ENCODE measurements around the gene APOBEC4. TPM values are rescaled to one million over a fixed set of nuclear protein-coding genes. Genes with fewer than 3 reads are reported as not detected.
"Not testable (repeated sequence)": the region's sequence is repeated elsewhere in the genome, so short reads cannot be mapped to it uniquely, and the experiment has no call there.

The APOBEC4 gene
- total RNA-seq, 3 donors from 2014 or later: not detected

DNA sequence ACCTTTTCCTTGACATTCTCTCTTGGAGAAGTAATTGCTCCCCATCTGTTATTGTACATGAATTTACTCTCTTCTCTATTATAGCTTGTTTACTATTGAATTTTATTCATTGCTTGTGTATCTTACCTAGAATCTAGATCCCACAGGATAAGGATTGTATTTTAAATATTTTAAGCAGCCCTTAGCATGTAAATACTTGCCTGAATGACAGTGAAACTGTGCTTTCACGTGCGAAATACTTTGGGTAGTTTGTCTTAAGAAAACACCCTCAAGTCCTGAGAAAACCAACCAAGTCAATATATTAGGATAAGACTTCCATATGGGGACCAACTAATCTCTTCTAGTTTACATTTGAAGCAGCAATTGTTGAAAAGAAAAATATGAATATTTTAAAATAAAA lies 32.8 kb downstream of the APOBEC4 start:
- TF ChIP-seq POLR2A (IDR thresholded peaks at IDR 0.05) (no peak), POLR2AphosphoS5 (IDR thresholded peaks at IDR 0.05) (no peak)
- H3K4me3 ChIP-seq: no peak overlapping the region
- H3K27ac ChIP-seq: no peak overlapping the region
- no peak for DNase-seq (ENCODE audit: low spot score in 2 of 2)
- H3K36me3 ChIP-seq: no peaks in the 10 kb centered on the region
- H3K9me3 ChIP-seq: no peaks in the 10 kb centered on the region
- no peaks in the 10 kb centered on the region for H3K4me1 ChIP-seq
- intact Hi-C loops (cut with DNase I; ENCODE audit: low total_unique reads): no loop called here
- no peaks in the 10 kb centered on the region for H3K27me3 ChIP-seq

DNA sequence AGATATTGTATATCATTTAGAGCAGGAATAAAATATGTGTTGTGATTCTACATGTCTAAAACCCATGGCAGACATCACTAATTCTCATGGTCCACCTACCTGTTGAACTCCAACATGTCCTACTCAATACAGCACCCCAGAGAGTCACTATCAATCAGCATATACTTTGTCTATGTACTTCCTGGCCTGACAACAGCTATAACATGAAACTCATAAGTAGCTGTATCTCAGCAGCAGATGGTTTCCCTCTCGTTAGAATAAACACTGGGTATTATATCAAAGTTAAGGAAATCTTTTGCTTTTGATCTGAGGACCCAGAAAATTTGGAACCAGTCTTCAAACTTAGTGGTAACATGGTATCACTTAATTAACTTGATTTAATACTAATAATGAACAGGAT lies 33.3 kb downstream of the APOBEC4 start:
- TF ChIP-seq, protein P1, sequence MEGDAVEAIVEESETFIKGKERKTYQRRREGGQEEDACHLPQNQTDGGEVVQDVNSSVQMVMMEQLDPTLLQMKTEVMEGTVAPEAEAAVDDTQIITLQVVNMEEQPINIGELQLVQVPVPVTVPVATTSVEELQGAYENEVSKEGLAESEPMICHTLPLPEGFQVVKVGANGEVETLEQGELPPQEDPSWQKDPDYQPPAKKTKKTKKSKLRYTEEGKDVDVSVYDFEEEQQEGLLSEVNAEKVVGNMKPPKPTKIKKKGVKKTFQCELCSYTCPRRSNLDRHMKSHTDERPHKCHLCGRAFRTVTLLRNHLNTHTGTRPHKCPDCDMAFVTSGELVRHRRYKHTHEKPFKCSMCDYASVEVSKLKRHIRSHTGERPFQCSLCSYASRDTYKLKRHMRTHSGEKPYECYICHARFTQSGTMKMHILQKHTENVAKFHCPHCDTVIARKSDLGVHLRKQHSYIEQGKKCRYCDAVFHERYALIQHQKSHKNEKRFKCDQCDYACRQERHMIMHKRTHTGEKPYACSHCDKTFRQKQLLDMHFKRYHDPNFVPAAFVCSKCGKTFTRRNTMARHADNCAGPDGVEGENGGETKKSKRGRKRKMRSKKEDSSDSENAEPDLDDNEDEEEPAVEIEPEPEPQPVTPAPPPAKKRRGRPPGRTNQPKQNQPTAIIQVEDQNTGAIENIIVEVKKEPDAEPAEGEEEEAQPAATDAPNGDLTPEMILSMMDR (IDR thresholded peaks at IDR 0.05): no peak
- TF ChIP-seq POLR2AphosphoS5 (IDR thresholded peaks at IDR 0.05) (no peak), POLR2A (IDR thresholded peaks at IDR 0.05) (no peak)
- H3K27ac ChIP-seq: no peak overlapping the region
- no peaks in the 10 kb centered on the region for H3K9me3 ChIP-seq
- no peaks in the 10 kb centered on the region for H3K4me1 ChIP-seq
- no peak overlapping the region for H3K4me3 ChIP-seq
- intact Hi-C loops (cut with DNase I; ENCODE audit: low total_unique reads): no loop called here
- DNase-seq (ENCODE audit: low spot score in 2 of 2): no peak
- no peaks in the 10 kb centered on the region for H3K27me3 ChIP-seq
- no peaks in the 10 kb centered on the region for H3K36me3 ChIP-seq

DNA sequence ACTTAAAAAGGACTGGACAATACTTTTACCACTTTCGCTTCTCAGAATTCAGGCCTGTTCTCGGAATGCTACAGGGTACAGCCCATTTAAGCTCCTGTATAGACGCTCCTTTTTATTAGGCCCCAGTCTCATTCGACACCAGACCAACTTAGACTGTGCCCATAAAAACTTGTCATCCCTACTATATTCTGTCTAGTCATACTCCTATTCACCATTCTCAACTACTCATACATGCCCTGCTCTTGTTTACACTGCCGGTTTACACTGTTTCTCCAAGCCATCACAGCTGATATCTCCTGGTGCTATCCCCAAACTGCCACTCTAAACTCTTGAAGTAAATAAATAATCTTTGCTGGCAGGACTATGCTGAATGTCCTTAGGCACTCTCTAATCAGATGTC lies 34.9 kb downstream of the APOBEC4 start:
- H3K27me3 ChIP-seq; H3K27ac ChIP-seq; intact Hi-C loops (cut with DNase I; ENCODE audit: low total_unique reads); H3K9me3 ChIP-seq; H3K4me1 ChIP-seq; DNase-seq (ENCODE audit: low spot score in 2 of 2); H3K4me3 ChIP-seq; H3K36me3 ChIP-seq: not testable (repeated sequence)

DNA sequence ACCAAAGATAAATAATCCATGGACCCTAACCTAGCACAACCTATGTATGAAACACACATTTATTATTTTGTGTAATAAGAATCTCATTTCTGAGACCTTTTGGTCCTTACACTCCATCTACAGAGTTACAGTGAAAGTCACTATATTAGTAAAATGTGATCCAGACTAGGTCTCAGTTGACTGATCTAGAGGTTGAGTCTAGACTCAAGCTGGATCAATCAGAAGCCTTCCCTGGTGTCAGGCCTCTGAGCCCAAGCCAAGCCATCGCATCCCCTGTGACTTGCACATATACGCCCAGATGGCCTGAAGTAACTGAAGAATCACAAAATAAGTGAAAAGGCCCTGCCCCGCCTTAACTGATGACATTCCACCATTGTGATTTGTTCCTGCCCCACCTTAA lies 40.1 kb downstream of the APOBEC4 start:
- H3K4me3 ChIP-seq; H3K27ac ChIP-seq; H3K27me3 ChIP-seq; intact Hi-C loops (cut with DNase I; ENCODE audit: low total_unique reads); H3K36me3 ChIP-seq; H3K4me1 ChIP-seq; DNase-seq (ENCODE audit: low spot score in 2 of 2); H3K9me3 ChIP-seq: not testable (repeated sequence)

DNA sequence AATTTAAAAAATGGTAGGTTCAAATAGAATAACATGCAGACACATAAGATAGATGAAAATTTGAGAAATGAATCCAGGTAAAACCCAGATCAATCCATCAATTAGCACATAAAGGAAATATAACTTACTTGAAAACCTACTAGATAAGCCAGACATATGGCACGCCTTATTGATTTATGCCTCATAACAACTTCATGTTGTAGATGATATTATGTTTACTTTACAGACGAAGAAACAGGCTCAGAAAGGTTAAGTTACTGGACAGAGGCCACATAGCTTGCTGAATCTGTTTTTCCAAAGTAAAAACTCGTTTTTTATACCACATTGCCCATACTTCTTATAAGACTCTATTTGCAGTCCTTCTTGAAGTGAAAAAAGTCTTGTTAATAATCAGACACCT lies 40.7 kb downstream of the APOBEC4 start:
- Histone ChIP-seq H3K36me3 (no peaks in the 10 kb centered on the region), H3K27me3 (no peaks in the 10 kb centered on the region), H3K27ac (no peak overlapping the region), H3K9me3 (no peaks in the 10 kb centered on the region), H3K4me1 (no peaks in the 10 kb centered on the region), H3K4me3 (no peak overlapping the region)
- intact Hi-C loops (cut with DNase I; ENCODE audit: low total_unique reads): no loop called here
- TF ChIP-seq POLR2AphosphoS5 (IDR thresholded peaks at IDR 0.05): no peak
- TF ChIP-seq, protein P1 (IDR thresholded peaks at IDR 0.05): no peak
- TF ChIP-seq POLR2A (IDR thresholded peaks at IDR 0.05): no peak
- DNase-seq (ENCODE audit: low spot score in 2 of 2): no peak

DNA sequence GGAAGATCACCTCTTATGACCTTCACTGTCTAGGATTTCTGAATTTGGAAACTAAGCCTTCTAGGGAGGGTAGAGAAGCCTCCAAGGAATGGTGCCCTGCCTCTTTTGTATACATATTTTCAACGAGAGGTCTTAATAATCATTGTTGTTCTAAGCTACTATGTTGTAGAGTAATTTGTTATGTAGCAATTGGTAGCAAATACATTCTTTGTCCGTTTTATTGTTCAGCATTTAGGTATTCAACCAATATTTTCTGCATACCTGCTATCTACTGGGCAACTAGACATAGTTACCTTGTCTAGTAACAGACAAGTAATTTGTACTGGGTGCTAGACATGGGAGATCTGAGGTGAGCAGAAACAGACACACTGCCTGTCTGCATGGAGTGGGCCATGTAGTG lies 42.1 kb downstream of the APOBEC4 start:
- DNase-seq (ENCODE audit: low spot score in 2 of 2): no peak
- Histone ChIP-seq H3K27me3 (no peaks in the 10 kb centered on the region), H3K4me1 (no peaks in the 10 kb centered on the region), H3K4me3 (no peak overlapping the region), H3K9me3 (no peaks in the 10 kb centered on the region), H3K36me3 (no peaks in the 10 kb centered on the region), H3K27ac (no peak overlapping the region)
- TF ChIP-seq, protein P1 (IDR thresholded peaks at IDR 0.05): no peak
- no peak for TF ChIP-seq POLR2A (IDR thresholded peaks at IDR 0.05)
- no peak for TF ChIP-seq POLR2AphosphoS5 (IDR thresholded peaks at IDR 0.05)
- intact Hi-C loops (cut with DNase I; ENCODE audit: low total_unique reads): no loop called here

DNA sequence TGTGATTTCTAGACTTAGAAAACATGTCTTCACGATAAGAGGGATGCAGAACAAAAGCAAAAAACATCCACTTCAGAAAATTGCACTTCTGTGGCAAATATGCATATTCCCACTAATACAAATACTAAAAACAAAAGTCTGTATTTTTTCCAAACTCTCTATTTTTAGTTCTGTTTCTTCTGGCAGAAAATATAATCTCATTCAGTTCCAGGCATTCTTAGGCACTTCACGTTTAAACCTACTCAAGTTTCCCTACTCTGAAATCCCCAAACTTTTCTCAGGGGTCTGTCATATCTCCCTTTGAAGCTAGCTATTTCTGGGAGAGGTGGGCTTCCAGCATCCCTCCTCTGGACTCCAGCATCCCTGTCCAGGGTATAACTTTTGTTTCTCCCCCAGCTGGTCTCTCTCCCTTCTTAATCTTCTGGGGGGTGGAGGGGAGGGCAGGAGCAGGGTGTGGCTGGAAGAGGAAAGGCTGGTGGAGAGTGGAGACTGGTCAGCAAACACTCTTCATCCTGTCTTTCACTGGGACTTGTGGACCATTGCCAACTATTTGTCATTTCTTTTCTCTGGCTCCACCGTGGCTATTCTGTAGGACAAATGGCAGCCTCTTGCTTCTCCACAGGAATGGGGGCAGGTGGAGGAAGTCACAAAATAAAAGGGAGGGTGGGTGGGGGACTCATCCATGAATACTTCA lies 43.2 kb downstream of the APOBEC4 start:
- intact Hi-C loops (cut with DNase I; ENCODE audit: low total_unique reads): no loop called here
- no peak for DNase-seq (ENCODE audit: low spot score in 2 of 2)
- Histone ChIP-seq H3K4me3 (peak overlapping the region in 1 of 3 donors; percentile 8), H3K9me3 (no peaks in the 10 kb centered on the region), H3K36me3 (no peaks in the 10 kb centered on the region), H3K27ac (peak overlapping the region in 1 of 2 donors; percentile 68), H3K27me3 (no peaks in the 10 kb centered on the region), H3K4me1 (no peaks in the 10 kb centered on the region)
- TF ChIP-seq POLR2AphosphoS5 (IDR thresholded peaks at IDR 0.05) (no peak), POLR2A (IDR thresholded peaks at IDR 0.05) (no peak)
- TF ChIP-seq, protein P1 (IDR thresholded peaks at IDR 0.05): no peak
